ENCODE data around the gene LRRC27. TPM values are rescaled to one million over a fixed set of nuclear protein-coding genes. Genes with fewer than 3 reads are reported as not detected.

Gene LRRC27
- total RNA-seq, 4 donors from 2014 or later, result 5.9 to 69.5 (median 8.3) TPM; not detected in 1

DNA sequence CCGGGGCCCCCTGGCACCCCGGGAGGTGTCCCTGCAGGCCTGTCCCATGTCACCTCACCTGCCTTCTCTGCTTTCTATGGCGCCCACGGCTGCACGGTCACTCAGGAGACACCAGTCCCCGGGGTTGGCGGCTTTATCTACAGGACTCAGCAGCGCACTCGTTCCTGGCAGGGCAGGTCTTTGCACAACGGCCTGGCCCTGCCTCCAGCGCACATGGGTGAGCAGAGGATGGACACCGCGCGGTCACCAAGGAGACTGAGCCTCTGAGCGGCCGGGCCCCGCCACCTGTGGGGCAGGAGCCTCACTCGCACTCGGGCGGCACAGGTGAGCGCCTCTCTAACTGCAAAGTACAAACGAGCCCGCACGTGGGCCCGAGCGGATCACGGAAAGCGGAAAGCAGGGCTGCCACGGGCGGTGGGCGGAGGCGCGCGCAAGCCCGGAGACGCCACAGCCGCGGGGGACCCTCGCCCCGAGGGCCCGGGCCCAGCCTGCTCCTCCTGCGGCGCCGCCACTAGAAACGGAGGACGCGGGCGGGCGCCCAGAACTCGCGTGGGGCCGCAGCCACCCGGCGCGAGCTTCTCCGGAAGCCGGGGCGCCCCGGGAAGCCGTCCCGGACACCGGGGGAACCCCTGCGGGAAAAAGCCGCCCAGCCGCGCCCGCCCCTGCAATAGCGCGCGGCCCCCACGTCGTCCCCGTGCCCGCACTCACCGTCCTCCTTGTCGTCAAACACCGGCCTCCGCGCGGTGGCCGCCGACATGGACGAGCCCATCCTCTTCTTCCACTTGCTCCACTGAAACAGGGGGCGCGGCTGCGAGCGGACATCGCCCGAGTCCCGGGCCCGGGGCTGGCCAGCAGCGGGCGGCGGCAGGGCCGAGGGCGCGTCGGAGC, 24.9 kb upstream of the LRRC27 start:
- WGBS, 2 donors (ENCODE audit: low coverage in 1 of 2), result 13% methylated on average over 55 of the region's 98 CpGs; no CpG with 5 or more reads in 1 of the 2 donors
- peak; percentile 43 for DNase-seq
- in situ Hi-C loops (cut with MboI; ENCODE audit: low pct_ligation_motif_present in 1 of 4, low pct_unique_long_range_greater_than_20kb in 1 of 4, low sequenced_read_pairs in 3 of 4), result no loop called here

GRCh38 chr10:132307823-132308586, 24.0 kb upstream of the LRRC27 start, which contains the start of gene STK32C:
Gene STK32C, minus strand, starts transcription at chr10:132307950. Its CDS starts 117 bp downstream, at chr10:132307833.
- Histone ChIP-seq H3K4me3 (peak within 1 kb of the TSS; percentile 77 to 92 (median 86)), H3K36me3 (no peaks in the 10 kb centered on the region), H3K9me3 (no peaks in the 10 kb centered on the region), H3K27me3 (peaks cover 13% of the 10 kb centered on the region), H3K27ac (peak within 1 kb of the TSS; percentile 85 to 92 (median 88)), H3K4me1 (peaks cover 5 to 20% (median 16%) of the 10 kb centered on the region in 4 donors)
- intact Hi-C loops (cut with DNase I; ENCODE audit: low total_unique reads) (no loop called here), in situ Hi-C loops (cut with MboI; ENCODE audit: low pct_ligation_motif_present in 1 of 4, low pct_unique_long_range_greater_than_20kb in 1 of 4, low sequenced_read_pairs in 3 of 4) (no loop called here)
- TF ChIP-seq EP300 (IDR thresholded peaks at IDR 0.05; ENCODE audit: low read depth) (no peak), POLR2AphosphoS5 (IDR thresholded peaks at IDR 0.05) (peak in 2 of 3 donors; percentile 36 to 57), POLR2A (IDR thresholded peaks at IDR 0.05) (peak; percentile 43), CTCF (IDR thresholded peaks at IDR 0.05) (no peak)
- 0% methylated on average over 35 of the region's 84 CpGs; no CpG with 5 or more reads in 1 of the 2 donors for WGBS, 2 donors (ENCODE audit: low coverage in 1 of 2)
- peak; percentile 93 for DNase-seq

More for the DNA sequence above, 24.9 kb upstream of the LRRC27 start:
- peak overlapping the region; percentile 49 to 91 (median 80) for H3K4me3 ChIP-seq
- TF ChIP-seq POLR2AphosphoS5 (IDR thresholded peaks at IDR 0.05) (no peak), EP300 (IDR thresholded peaks at IDR 0.05; ENCODE audit: low read depth) (no peak), POLR2A (IDR thresholded peaks at IDR 0.05) (no peak), CTCF (IDR thresholded peaks at IDR 0.05) (no peak)
- no peaks in the 10 kb centered on the region for H3K9me3 ChIP-seq
- H3K27me3 ChIP-seq, result peaks cover 13% of the 10 kb centered on the region
- H3K36me3 ChIP-seq, result no peaks in the 10 kb centered on the region
- intact Hi-C loops (cut with DNase I; ENCODE audit: low total_unique reads), result no loop called here
- peak overlapping the region in 2 of 4 donors; percentile 88 to 92 for H3K27ac ChIP-seq
- H3K4me1 ChIP-seq, result peaks cover 5 to 20% (median 16%) of the 10 kb centered on the region in 4 donors

DNA sequence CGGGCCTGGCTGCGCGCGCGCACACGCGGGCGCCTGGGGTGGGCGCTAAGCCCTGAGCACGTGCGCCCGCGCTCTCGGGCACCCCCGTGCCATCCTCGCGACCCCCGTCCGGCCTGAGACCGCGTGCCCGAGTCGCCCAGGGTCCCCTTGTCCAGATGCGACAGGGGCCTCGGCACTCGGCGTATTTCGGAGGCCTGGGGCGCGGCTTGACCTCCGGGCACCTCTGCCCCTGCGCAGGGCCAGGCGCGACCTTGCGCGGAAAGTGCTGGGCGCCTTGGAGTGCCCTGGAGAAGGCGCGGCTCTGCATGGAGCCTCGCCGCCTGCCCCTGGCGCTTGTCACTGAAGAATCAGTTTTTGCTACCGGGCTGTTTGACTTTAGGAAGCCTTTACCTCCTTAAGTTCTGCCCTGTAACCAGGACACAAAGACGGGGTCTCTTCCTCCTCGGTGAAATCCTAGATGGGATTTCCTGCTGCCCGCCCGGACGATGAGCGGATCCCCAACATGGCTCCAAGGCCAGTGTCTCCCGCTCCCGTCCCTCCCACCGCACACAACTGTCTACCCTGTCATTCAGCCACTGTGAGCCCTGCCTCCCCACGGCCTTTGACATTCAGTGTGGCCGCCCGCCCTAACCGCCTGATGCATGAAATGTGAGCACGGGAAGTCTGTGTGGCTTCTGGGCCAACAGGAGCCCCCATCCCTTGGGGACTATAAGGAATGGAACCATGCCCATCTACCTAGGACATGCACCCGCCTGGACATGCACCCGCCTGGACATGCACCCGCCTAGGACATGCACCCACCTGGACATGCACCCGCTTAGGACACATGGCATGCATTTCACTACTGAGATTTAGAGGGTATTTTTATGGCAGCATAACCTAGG, 23.2 kb upstream of the LRRC27 start:
- Histone ChIP-seq H3K36me3 (no peaks in the 10 kb centered on the region), H3K27ac (peak overlapping the region; percentile 85 to 92 (median 88)), H3K27me3 (peaks cover 13% of the 10 kb centered on the region), H3K9me3 (no peaks in the 10 kb centered on the region), H3K4me1 (peaks cover 5 to 20% (median 16%) of the 10 kb centered on the region in 4 donors), H3K4me3 (peak overlapping the region; percentile 77 to 92 (median 86))
- in situ Hi-C loops (cut with MboI; ENCODE audit: low pct_ligation_motif_present in 1 of 4, low pct_unique_long_range_greater_than_20kb in 1 of 4, low sequenced_read_pairs in 3 of 4) (no loop called here), intact Hi-C loops (cut with DNase I; ENCODE audit: low total_unique reads) (no loop called here)
- TF ChIP-seq POLR2A (IDR thresholded peaks at IDR 0.05) (no peak), EP300 (IDR thresholded peaks at IDR 0.05; ENCODE audit: low read depth) (no peak), POLR2AphosphoS5 (IDR thresholded peaks at IDR 0.05) (no peak), CTCF (IDR thresholded peaks at IDR 0.05) (no peak)
- DNase-seq, result no peak
- 17 to 62% methylated on average over 2 to 24 of the region's 61 CpGs for WGBS, 2 donors (ENCODE audit: low coverage in 1 of 2)

All from transverse colon (tissue), 4 donors.